ENCODE measurements around the gene STAG2. TPM values are rescaled to one million over a fixed set of nuclear protein-coding genes. Genes with fewer than 3 reads are reported as not detected.
"Not testable (repeated sequence)": the region's sequence is repeated elsewhere in the genome, so short reads cannot be mapped to it uniquely, and the experiment has no call there.

STAG2 gene
- total RNA-seq, 5 donors from 2014 or later (not counting 1 experiment from before 2014, with no cell fraction given), result 80.7 to 98.7 (median 95.2) TPM

- H3K9me3 Mint-ChIP-seq, result no peaks in the 10 kb centered on the region
- peaks cover 0 to 11% (median 7%) of the 10 kb centered on the region in 3 donors for H3K4me1 Mint-ChIP-seq
- no peak overlapping the region for H3K4me3 ChIP-seq (ENCODE audit: control insufficient read depth in 1 of 2, extremely low read depth in 1 of 2, low read length in 1 of 2)
- CTCF ChIA-PET, result no interaction called here
- no peak overlapping the region for H3K27ac Mint-ChIP-seq
- ATAC-seq (replicated peaks in 1 of 4), result no peak
- no peak overlapping the region for H3K27ac ChIP-seq (ENCODE audit: low read length)
- peaks cover 0 to 8% of the 10 kb centered on the region in 2 donors for H3K36me3 ChIP-seq (ENCODE audit: control insufficient read depth in 2 of 2, extremely low read depth in 1 of 2, insufficient read depth in 1 of 2, low read length in 1 of 2)
- no peaks in the 10 kb centered on the region for H3K9me3 ChIP-seq
- no peaks in the 10 kb centered on the region for H3K27me3 ChIP-seq (replicated peaks in 1 of 2; ENCODE audit: control insufficient read depth in 2 of 2, extremely low read depth in 1 of 2, insufficient read depth in 2 of 2, low read length in 1 of 2)
- H3K4me1 ChIP-seq (ENCODE audit: control insufficient read depth in 1 of 2, extremely low read depth in 1 of 2, insufficient read depth in 2 of 2, low read length in 2 of 2), result no peaks in the 10 kb centered on the region
- POLR2A ChIA-PET, result interaction anchor here (0.6 to 0.8 kb wide), 3 partner anchors 16 to 319 kb away, joined by 3 to 9 read pairs (median 3); no protein-coding TSS in a partner anchor
- no peak overlapping the region for H3K4me3 Mint-ChIP-seq
- peaks cover 7% of the 10 kb centered on the region for H3K36me3 Mint-ChIP-seq
- whole genome bisulfite sequencing (ENCODE audit: insufficient coverage), result no CpG with 5 or more reads among the region's 1 CpG
- H3K27me3 Mint-ChIP-seq, result no peaks in the 10 kb centered on the region
- DNase-seq, result no peak
Measured at GRCh38 chrX:124030520-124030919, 69.0 kb downstream of the STAG2 start.

GRCh38 chrX:124033821-124034220, 72.3 kb downstream of the STAG2 start:
- no peaks in the 10 kb centered on the region for H3K9me3 Mint-ChIP-seq
- POLR2A ChIA-PET, result interaction anchor here in 1 of 2 donors (0.6 kb wide), 2 partner anchors 23 to 52 kb away, joined by 3 to 4 read pairs; no protein-coding TSS in a partner anchor
- ATAC-seq (replicated peaks in 1 of 4), result peak in 1 of 4 experiments; percentile 34
- Histone ChIP-seq H3K4me3 (ENCODE audit: control insufficient read depth in 1 of 2, extremely low read depth in 1 of 2, low read length in 1 of 2) (no peak overlapping the region), H3K4me1 (ENCODE audit: control insufficient read depth in 1 of 2, extremely low read depth in 1 of 2, insufficient read depth in 2 of 2, low read length in 2 of 2) (no peaks in the 10 kb centered on the region), H3K27me3 (replicated peaks in 1 of 2; ENCODE audit: control insufficient read depth in 2 of 2, extremely low read depth in 1 of 2, insufficient read depth in 2 of 2, low read length in 1 of 2) (no peaks in the 10 kb centered on the region), H3K36me3 (ENCODE audit: control insufficient read depth in 2 of 2, extremely low read depth in 1 of 2, insufficient read depth in 1 of 2, low read length in 1 of 2) (peaks cover 0 to 4% of the 10 kb centered on the region in 2 donors), H3K9me3 (no peaks in the 10 kb centered on the region), H3K27ac (ENCODE audit: low read length) (no peak overlapping the region)
- H3K4me1 Mint-ChIP-seq, result peaks cover 9 to 15% (median 10%) of the 10 kb centered on the region in 3 donors
- no peak overlapping the region for H3K4me3 Mint-ChIP-seq
- no peak overlapping the region for H3K27ac Mint-ChIP-seq
- no peaks in the 10 kb centered on the region for H3K27me3 Mint-ChIP-seq
- peaks cover 16% of the 10 kb centered on the region for H3K36me3 Mint-ChIP-seq
- CTCF ChIA-PET, result no interaction called here
- no CpG with 5 or more reads among the region's 1 CpG for WGBS (ENCODE audit: insufficient coverage)
- no peak for DNase-seq

GRCh38 chrX:124035657-124036056, 74.2 kb downstream of the STAG2 start:
- Mint-ChIP-seq H3K4me1 (peaks cover 15 to 24% (median 20%) of the 10 kb centered on the region in 3 donors), H3K27me3 (no peaks in the 10 kb centered on the region), H3K9me3 (no peaks in the 10 kb centered on the region), H3K4me3 (no peak overlapping the region), H3K27ac (no peak overlapping the region), H3K36me3 (peaks cover 16% of the 10 kb centered on the region)
- Histone ChIP-seq H3K27me3 (replicated peaks in 1 of 2; ENCODE audit: control insufficient read depth in 2 of 2, extremely low read depth in 1 of 2, insufficient read depth in 2 of 2, low read length in 1 of 2) (no peaks in the 10 kb centered on the region), H3K27ac (ENCODE audit: low read length) (no peak overlapping the region), H3K4me1 (ENCODE audit: control insufficient read depth in 1 of 2, extremely low read depth in 1 of 2, insufficient read depth in 2 of 2, low read length in 2 of 2) (peaks cover 0 to 2% of the 10 kb centered on the region in 2 experiments), H3K4me3 (ENCODE audit: control insufficient read depth in 1 of 2, extremely low read depth in 1 of 2, low read length in 1 of 2) (no peak overlapping the region), H3K9me3 (no peaks in the 10 kb centered on the region), H3K36me3 (ENCODE audit: control insufficient read depth in 2 of 2, extremely low read depth in 1 of 2, insufficient read depth in 1 of 2, low read length in 1 of 2) (peaks cover 0 to 2% of the 10 kb centered on the region in 2 donors)
- ATAC-seq (replicated peaks in 1 of 4), result no peak
- POLR2A ChIA-PET, result no interaction called here
- WGBS (ENCODE audit: insufficient coverage), result no CpG with 5 or more reads among the region's 2 CpGs
- DNase-seq, result no peak
- CTCF ChIA-PET, result no interaction called here

- Histone ChIP-seq H3K4me3 (ENCODE audit: control insufficient read depth in 1 of 2, extremely low read depth in 1 of 2, low read length in 1 of 2) (no peak overlapping the region), H3K9me3 (no peaks in the 10 kb centered on the region), H3K4me1 (ENCODE audit: control insufficient read depth in 1 of 2, extremely low read depth in 1 of 2, insufficient read depth in 2 of 2, low read length in 2 of 2) (peaks cover 0 to 2% of the 10 kb centered on the region in 2 experiments), H3K27me3 (replicated peaks in 1 of 2; ENCODE audit: control insufficient read depth in 2 of 2, extremely low read depth in 1 of 2, insufficient read depth in 2 of 2, low read length in 1 of 2) (no peaks in the 10 kb centered on the region), H3K27ac (ENCODE audit: low read length) (no peak overlapping the region), H3K36me3 (ENCODE audit: control insufficient read depth in 2 of 2, extremely low read depth in 1 of 2, insufficient read depth in 1 of 2, low read length in 1 of 2) (peaks cover 0 to 13% of the 10 kb centered on the region in 2 donors)
- DNase-seq, result no peak
- H3K36me3 Mint-ChIP-seq, result peaks cover 24% of the 10 kb centered on the region
- H3K9me3 Mint-ChIP-seq, result no peaks in the 10 kb centered on the region
- no peaks in the 10 kb centered on the region for H3K27me3 Mint-ChIP-seq
- no CpG with 5 or more reads among the region's 1 CpG for WGBS (ENCODE audit: insufficient coverage)
- ChIA-PET POLR2A (interaction anchor here in 1 of 2 donors (0.5 kb wide), 1 partner anchor 60 kb away, joined by 4 read pairs; no protein-coding TSS in a partner anchor), CTCF (no interaction called here)
- H3K27ac Mint-ChIP-seq, result peak overlapping the region in 1 of 2 donors; percentile 23
- no peak overlapping the region for H3K4me3 Mint-ChIP-seq
- ATAC-seq (replicated peaks in 1 of 4), result no peak
- peaks cover 16 to 29% (median 29%) of the 10 kb centered on the region in 3 donors for H3K4me1 Mint-ChIP-seq
Measured at GRCh38 chrX:124042042-124042441, 80.5 kb downstream of the STAG2 start.

GRCh38 chrX:124045109-124045508, 83.6 kb downstream of the STAG2 start:
- POLR2A ChIA-PET, result no interaction called here
- Histone ChIP-seq H3K9me3 (no peaks in the 10 kb centered on the region), H3K27me3 (replicated peaks in 1 of 2; ENCODE audit: control insufficient read depth in 2 of 2, extremely low read depth in 1 of 2, insufficient read depth in 2 of 2, low read length in 1 of 2) (no peaks in the 10 kb centered on the region), H3K4me3 (ENCODE audit: control insufficient read depth in 1 of 2, extremely low read depth in 1 of 2, low read length in 1 of 2) (no peak overlapping the region), H3K4me1 (ENCODE audit: control insufficient read depth in 1 of 2, extremely low read depth in 1 of 2, insufficient read depth in 2 of 2, low read length in 2 of 2) (no peaks in the 10 kb centered on the region), H3K27ac (ENCODE audit: low read length) (no peak overlapping the region), H3K36me3 (ENCODE audit: control insufficient read depth in 2 of 2, extremely low read depth in 1 of 2, insufficient read depth in 1 of 2, low read length in 1 of 2) (peaks cover 0 to 23% of the 10 kb centered on the region in 2 donors)
- ATAC-seq (replicated peaks in 1 of 4) (no peak), DNase-seq (no peak)
- no peak overlapping the region for H3K4me3 Mint-ChIP-seq
- peaks cover 17% of the 10 kb centered on the region for H3K36me3 Mint-ChIP-seq
- peaks cover 9 to 20% (median 19%) of the 10 kb centered on the region in 3 donors for H3K4me1 Mint-ChIP-seq
- peak overlapping the region in 1 of 2 donors; percentile 39 for H3K27ac Mint-ChIP-seq
- no peaks in the 10 kb centered on the region for H3K9me3 Mint-ChIP-seq
- CTCF ChIA-PET, result no interaction called here
- no peaks in the 10 kb centered on the region for H3K27me3 Mint-ChIP-seq
- no CpG with 5 or more reads among the region's 4 CpGs for WGBS (ENCODE audit: insufficient coverage)

GRCh38 chrX:124084417-124084816, 122.9 kb downstream of the STAG2 start:
- H3K4me3 Mint-ChIP-seq; H3K4me3 ChIP-seq (ENCODE audit: control insufficient read depth in 1 of 2, extremely low read depth in 1 of 2, low read length in 1 of 2); H3K27ac ChIP-seq (ENCODE audit: low read length); H3K9me3 Mint-ChIP-seq; DNase-seq; H3K4me1 ChIP-seq (ENCODE audit: control insufficient read depth in 1 of 2, extremely low read depth in 1 of 2, insufficient read depth in 2 of 2, low read length in 2 of 2); ATAC-seq (replicated peaks in 1 of 4); H3K27me3 ChIP-seq (replicated peaks in 1 of 2; ENCODE audit: control insufficient read depth in 2 of 2, extremely low read depth in 1 of 2, insufficient read depth in 2 of 2, low read length in 1 of 2); H3K9me3 ChIP-seq; H3K27me3 Mint-ChIP-seq: not testable (repeated sequence)
- POLR2A ChIA-PET, result interaction anchor here in 1 of 2 donors (0.5 to 0.6 kb wide), 2 partner anchors 122 to 247 kb away, joined by 3 to 4 read pairs; no protein-coding TSS in a partner anchor
- H3K36me3 ChIP-seq (ENCODE audit: control insufficient read depth in 2 of 2, extremely low read depth in 1 of 2, insufficient read depth in 1 of 2, low read length in 1 of 2), result peaks cover 0 to 42% of the 10 kb centered on the region in 2 donors
- 47% methylated on average over 3 of the region's 6 CpGs for WGBS (ENCODE audit: insufficient coverage)
- H3K4me1 Mint-ChIP-seq, result peaks cover 21 to 42% (median 34%) of the 10 kb centered on the region in 3 donors
- peaks cover 32% of the 10 kb centered on the region for H3K36me3 Mint-ChIP-seq
- peak overlapping the region; percentile 84 to 86 for H3K27ac Mint-ChIP-seq
- CTCF ChIA-PET, result interaction anchor here in 1 of 2 donors (0.6 kb wide), 1 partner anchor 447 kb away, joined by 4 read pairs; no protein-coding TSS in a partner anchor
